Stimulated activated naive CD4-positive, alpha-beta T cell treated with Interleukin-2 at 50 U/mL for 16 hours (primary cell): ENCODE results near the gene ACER1.
"Not testable (repeated sequence)": the region's sequence is repeated elsewhere in the genome, so short reads cannot be mapped to it uniquely, and the experiment has no call there.

Experiments used
- DNase-seq: peaks from one replicate; lab custom pipeline; 2025; lab: John Stamatoyannopoulos, UW

ACER1 gene

DNA sequence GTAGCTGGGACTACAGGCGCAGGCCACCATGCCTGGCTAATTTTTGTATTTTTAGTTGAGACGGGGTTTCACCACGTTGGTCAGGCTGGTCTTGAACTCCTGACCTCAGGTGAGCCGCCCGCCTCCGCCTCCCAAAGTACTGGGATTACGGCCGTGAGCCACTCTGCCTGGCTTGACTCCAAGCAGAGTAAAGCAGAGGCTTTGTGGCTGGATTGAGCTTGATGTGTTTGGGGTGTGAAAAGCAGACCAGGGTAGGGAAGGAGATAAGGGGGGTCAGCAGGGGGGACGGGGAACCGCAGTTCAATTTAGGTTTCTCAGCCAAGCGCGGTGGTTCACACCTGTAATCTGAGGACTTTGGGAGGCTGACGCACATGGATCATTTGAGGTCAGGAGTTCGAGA lies 23.8 kb upstream of the ACER1 start:
- no peak for DNase-seq

DNA sequence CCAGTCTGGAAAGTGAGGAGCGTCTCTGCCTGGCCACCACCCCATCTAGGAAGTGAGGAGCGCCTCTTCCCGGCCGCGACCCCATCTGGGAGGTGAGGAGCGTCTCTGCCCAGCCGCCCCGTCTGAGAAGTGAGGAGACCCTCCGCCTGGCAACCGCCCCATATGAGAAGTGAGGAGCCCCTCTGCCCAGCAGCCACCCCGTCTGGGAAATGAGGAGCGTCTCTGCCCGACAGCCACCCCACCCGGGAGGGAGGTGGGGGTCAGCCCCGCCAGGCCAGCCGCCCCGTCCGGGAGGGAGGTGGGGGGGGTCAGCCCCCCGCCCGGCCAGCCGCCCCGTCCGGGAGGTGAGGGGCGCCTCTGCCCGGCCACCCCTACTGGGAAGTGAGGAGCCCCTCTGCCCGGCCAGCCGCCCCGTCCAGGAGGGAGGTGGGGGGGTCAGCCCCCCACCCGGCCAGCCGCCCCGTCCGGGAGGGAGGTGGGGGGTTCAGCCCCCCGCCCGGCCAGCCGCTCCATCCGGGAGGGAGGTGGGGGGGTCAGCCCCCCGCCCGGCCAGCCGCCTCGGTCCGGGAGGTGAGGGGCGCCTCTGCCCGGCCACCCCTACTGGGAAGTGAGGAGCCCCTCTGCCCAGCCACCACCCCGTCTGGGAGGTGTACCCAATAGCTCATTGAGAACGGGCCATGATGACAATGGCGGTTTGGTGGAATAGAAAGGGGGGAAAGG lies 22.1 kb upstream of the ACER1 start:
- not testable (repeated sequence) for DNase-seq

- no peak for DNase-seq
Measured at GRCh38 chr19:6354098-6354674, 20.8 kb upstream of the ACER1 start.

GRCh38 chr19:6352381-6353165 lies 19.2 kb upstream of the ACER1 start:
- no peak for DNase-seq

- no peak for DNase-seq
Measured at GRCh38 chr19:6350688-6351087, 17.3 kb upstream of the ACER1 start.

- not testable (repeated sequence) for DNase-seq
Measured at GRCh38 chr19:6349271-6349670, 15.9 kb upstream of the ACER1 start.

- DNase-seq, result no peak
Measured at GRCh38 chr19:6343462-6343861, 10.1 kb upstream of the ACER1 start.

DNA sequence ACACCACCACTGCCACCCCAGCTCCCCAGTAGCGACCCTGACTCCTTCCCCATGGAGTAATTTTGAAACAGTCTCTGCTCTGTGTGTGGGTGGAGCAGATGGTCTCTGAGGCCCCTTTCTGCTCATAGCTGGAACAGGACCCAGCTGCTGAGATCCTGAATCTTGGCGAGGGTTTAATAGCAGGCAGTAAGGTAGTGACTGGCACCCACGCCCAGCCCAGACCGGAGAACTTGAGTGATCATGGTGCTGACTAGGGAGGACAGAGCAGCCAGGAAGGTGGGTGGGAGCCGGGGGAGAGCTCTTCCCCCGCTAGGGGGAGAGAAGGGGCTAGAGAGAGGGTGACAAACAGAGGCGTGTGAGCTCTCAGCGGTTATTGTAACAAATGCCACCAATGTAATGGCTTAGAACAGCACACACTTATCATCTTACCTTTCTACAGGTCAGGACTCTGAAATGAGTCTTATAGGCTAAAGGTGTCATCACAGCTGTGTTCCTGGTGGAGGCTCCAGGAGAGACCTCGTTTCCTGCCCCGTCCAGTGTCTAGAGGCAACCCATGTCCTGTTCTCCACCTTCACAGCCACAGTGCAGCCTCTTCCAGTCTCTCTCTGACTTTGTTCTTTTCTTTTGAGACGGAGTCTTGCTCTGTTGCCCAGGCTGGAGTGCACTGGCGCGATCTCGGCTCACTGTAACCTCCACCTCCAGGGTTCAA lies 7.2 kb upstream of the ACER1 start:
- DNase-seq, result no peak

- no peak for DNase-seq
Measured at GRCh38 chr19:6334490-6335285, 1.3 kb upstream of the ACER1 start.

- DNase-seq, result no peak
Measured at GRCh38 chr19:6326815-6327214, 6.6 kb downstream of the ACER1 start.

DNA sequence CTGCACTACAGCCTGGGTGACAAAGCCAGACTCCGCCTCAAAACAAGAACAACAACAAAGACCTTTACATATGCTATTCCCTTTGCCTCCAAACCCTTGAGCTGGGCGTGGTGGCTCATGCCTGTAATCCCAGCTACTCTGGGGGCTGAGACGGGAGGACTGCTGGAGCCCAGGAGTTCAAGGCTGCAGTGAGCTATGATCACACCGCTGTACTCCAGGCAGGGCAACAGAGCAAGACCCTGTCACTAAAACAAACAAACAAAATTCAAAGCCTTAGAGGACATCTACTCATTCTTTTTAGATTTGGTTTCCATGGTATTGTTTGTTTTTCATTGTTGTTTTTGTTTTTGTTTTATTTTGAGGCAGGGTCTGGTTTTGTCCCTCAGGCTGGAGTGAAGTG lies 7.8 kb downstream of the ACER1 start:
- no peak for DNase-seq

DNA sequence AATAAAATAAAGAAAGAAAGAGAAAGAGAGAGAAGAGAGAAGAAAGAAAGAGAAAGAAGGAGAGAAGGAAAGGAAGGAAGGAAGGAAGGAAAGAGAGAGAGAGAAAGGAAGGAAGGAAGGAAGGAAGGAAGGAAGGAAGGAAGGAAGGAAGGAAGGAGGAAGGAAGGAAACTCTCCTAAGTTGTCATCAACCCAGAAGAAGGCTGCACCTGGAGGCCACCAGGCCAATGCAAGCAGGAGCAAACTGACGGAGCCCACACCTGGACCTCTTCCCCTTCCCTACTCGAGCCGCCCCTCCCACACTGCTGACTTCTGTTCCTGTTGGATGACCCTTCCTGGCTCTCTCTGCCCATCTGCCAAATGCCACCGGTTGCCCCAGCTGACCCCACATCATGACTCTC lies 8.7 kb downstream of the ACER1 start:
- DNase-seq, result no peak

- no peak for DNase-seq
Measured at GRCh38 chr19:6322284-6322683, 11.1 kb downstream of the ACER1 start.

DNA sequence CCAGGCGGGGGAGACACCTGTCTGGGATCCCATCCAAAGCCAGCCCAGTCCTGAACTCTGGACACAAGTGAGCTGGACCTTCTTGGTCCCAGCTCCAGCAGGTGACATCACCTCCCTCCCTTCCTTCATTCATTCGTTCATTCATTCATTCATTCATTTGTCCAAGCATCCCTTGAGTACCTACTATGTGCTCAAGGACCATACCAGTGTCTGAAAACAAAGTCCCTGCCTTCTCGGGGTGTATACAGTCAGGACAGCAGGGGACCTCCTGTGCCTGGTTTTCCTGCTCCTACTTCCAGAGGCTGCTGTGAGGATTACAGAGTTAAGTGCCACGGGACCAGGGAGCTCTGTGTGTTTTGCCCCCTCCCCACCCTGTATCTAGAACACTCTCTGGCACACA lies 14.0 kb downstream of the ACER1 start:
- no peak for DNase-seq

GRCh38 chr19:6318772-6319171 lies 14.6 kb downstream of the ACER1 start:
- DNase-seq, result no peak

- not testable (repeated sequence) for DNase-seq
Measured at GRCh38 chr19:6315646-6316045, 17.8 kb downstream of the ACER1 start.

- no peak for DNase-seq
Measured at GRCh38 chr19:6313398-6313969, 19.9 kb downstream of the ACER1 start.

DNA sequence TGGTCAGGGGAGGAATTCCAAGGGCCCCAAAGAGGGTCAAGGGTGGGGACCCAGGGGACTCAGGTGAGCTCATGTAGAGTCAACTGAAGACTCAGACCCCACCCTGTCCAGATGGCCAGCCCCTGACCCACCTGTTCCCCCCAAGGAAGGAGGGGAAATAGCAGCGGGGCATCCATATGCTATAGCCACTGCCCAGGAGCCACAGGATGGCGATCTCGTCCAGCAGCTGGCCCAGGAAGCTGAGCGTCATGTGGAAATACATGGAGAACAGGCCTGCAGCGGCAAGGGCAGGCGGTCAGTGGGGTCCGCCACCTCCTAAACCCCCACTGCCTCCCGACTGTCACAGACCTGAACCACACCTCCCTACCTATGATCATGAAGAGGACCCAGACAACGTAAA lies 21.4 kb downstream of the ACER1 start:
- no peak for DNase-seq

GRCh38 chr19:6298413-6298812 lies 35.0 kb downstream of the ACER1 start:
- DNase-seq, result no peak

- no peak for DNase-seq
Measured at GRCh38 chr19:6297202-6297601, 36.2 kb downstream of the ACER1 start.

DNA sequence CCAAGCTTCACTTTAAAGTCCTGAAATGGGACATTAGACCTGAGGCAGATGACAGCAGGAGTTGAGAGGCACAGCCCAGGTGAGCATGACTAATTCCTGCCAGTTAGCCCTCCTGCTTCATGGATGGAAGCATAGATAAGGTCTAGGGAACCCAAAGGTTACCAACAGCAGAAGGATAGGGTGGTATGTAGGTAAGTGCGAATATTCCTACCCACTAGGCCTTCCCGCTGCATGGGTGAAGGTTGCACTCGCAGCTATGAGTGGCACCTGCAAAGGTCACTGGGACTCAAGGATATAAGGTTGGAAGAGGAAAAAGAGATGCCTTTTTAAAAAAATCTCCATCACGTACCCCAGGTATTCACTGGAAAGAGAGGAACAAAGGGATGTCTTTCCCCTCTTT lies 41.4 kb downstream of the ACER1 start:
- no peak for DNase-seq
